ENCODE data around the gene LELP1.

DNA sequence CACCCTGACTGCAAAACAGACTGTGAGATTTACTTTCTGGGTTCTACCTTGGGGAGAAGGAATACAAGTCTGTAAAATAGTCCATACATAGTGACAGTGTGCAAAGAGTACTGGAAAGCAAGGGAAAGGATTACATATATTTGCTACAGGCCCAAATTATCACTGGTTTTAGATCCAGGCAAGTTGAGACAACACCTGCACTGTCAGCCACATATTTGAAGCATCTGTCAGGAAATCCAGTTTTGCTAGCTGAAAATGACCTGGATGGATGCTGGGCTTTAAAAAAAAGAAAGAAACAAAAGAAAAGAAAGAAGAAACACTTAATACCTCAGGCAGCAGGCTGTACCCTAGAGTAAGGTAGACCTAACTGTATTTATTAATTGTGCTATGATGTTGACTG, 28.6 kb upstream of the LELP1 start:
- TF ChIP-seq, protein P1, sequence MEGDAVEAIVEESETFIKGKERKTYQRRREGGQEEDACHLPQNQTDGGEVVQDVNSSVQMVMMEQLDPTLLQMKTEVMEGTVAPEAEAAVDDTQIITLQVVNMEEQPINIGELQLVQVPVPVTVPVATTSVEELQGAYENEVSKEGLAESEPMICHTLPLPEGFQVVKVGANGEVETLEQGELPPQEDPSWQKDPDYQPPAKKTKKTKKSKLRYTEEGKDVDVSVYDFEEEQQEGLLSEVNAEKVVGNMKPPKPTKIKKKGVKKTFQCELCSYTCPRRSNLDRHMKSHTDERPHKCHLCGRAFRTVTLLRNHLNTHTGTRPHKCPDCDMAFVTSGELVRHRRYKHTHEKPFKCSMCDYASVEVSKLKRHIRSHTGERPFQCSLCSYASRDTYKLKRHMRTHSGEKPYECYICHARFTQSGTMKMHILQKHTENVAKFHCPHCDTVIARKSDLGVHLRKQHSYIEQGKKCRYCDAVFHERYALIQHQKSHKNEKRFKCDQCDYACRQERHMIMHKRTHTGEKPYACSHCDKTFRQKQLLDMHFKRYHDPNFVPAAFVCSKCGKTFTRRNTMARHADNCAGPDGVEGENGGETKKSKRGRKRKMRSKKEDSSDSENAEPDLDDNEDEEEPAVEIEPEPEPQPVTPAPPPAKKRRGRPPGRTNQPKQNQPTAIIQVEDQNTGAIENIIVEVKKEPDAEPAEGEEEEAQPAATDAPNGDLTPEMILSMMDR (IDR thresholded peaks at IDR 0.05), result no peak
- TF ChIP-seq POLR2A (IDR thresholded peaks at IDR 0.05), result no peak

Measured in stomach (tissue), 4 donors.